Sciatic nerve (tissue), 2 donors: ENCODE results near the gene RECK. TPM values are rescaled to one million over a fixed set of nuclear protein-coding genes. Genes with fewer than 3 reads are reported as not detected.
"Not testable (repeated sequence)": the region's sequence is repeated elsewhere in the genome, so short reads cannot be mapped to it uniquely, and the experiment has no call there.

Source experiments
- ATAC-seq: fragments of 200-7000 bp; cut with Tn5 transposase; one replicate; pipeline ENCODE4 v1.9.1; 2020; ENCODE audit warnings: mild to moderate bottlenecking, moderate library complexity
- DNase-seq: peaks from one replicate; pipeline ENCODE4 v3.0.0-alpha.2; 2020; ENCODE audit warnings: low spot score
- intact Hi-C: fragments of 100-400 bp; cut with DNase I; formaldehyde crosslinking; loops from one replicate; pipeline ENCODE4 v1.14.2; 2022
- total RNA-seq: library from RNA; stranded (reverse); fragmentation: NEBNext Ultra II Directional; extraction: Animal tissue kit (Norgen Biotek cat#: 25700); gene quantifications from one replicate; pipeline ENCODE4 v1.2.1, GENCODE V29; 2021
- donor health status: DM: no; HTN: no; CAD: no.
- donor health status: DM: no; HTN: no; CAD: no.

The RECK gene
- total RNA-seq, 1 donor from 2014 or later = 24.0 TPM

DNA sequence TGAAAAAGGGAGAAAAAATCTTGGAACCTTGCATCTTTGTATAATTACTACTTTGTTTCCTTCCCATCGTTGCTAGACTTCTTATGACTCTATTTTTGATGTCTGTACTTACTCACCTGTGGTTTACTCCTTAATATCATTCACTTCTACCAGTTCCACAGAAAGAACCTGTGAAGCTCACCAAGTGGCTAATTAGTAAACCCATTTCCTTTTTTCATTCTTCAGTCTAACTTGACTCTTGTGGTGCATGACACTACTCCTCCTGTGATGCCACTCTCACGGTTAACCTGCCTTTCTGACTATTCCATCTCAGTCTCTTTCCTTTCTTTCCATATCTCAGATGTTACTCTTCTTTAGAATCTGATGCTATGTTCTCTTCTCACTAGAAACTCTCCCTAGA lies 14.6 kb downstream of the RECK start:
- DNase-seq (no peak), ATAC-seq (no peak)
- intact Hi-C loops = no loop called here

DNA sequence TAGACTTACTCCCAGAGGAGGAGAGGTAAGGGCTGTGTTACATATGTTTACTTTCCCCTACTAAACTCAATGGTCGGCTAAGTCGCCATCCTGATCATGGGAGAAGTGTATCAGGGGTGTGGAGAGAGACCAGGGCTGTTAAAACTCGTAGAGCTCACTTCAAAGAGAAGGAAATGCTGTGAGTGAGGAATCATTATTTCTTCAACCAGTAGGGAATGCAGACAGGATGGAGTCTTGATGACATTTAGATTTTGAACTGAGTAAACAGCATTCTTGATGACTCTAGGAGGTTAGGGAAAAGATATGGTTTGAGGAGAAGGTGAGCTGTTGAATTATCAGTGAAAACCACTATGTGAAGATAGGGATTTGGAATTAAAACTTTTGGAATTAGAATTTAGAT lies 17.3 kb downstream of the RECK start:
- DNase-seq = no peak
- intact Hi-C loops = no loop called here
- no peak for ATAC-seq

GRCh38 chr9:36056896-36057295 lies 20.2 kb downstream of the RECK start:
- ATAC-seq (no peak), DNase-seq (no peak)
- intact Hi-C loops = no loop called here

- intact Hi-C loops = no loop called here
- DNase-seq = no peak
- no peak for ATAC-seq
Measured at GRCh38 chr9:36063804-36064447, 27.2 kb downstream of the RECK start.

DNA sequence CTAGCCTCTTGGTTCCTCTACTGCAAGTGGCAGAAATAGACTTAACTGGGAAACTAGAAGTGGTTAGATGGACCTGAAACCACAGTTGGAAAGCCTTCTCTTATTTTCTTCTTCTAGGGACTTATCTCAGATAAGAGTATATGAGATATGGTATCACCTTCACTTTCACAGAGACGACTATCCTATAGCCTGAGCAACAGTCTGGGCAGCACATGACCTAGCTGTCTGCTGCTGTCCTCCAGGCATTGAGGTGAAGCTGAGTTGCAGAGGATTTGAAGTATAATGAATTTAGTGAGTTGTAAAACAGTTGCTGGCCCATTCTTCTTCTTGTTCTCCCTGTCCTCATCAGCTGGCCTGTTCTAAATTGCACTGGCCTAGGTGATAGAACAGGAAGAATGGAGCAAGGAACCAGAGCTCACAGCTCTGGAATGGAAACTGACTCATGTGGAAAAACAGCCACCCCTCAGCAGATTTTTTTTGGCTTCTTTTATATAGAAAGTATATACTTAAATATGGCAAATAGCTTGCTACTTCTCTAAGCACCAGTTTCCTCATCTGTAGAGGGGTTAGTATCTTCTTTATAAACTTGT lies 27.8 kb downstream of the RECK start:
- ATAC-seq = no peak
- intact Hi-C loops = no loop called here
- no peak for DNase-seq

DNA sequence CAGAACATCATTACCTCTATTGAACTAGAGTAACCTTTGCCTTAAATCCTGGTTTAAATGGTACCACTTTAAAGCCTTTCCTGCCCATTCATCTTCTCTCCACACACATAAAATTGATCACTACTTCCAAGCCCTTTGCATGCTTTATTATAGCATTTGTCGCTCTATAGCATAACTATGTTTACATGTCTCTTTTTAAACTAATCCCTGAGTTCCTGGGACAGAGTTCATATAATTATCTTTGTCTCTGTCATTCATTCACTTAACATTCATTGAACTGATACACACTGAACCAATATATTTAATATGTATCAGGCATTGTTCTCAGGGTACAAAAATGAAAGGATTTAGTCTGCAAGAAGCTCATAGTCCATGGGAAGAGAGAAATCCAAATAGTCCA lies 37.3 kb downstream of the RECK start:
- ATAC-seq (no peak), DNase-seq (no peak)
- intact Hi-C loops = no loop called here

- ATAC-seq (peak; percentile 97), DNase-seq (peak; percentile 91)
- intact Hi-C loops = no loop called here
Measured at GRCh38 chr9:36074870-36075532, 38.3 kb downstream of the RECK start.

GRCh38 chr9:36078051-36078450 lies 41.3 kb downstream of the RECK start:
- no peak for ATAC-seq
- intact Hi-C loops = no loop called here
- DNase-seq = no peak

DNA sequence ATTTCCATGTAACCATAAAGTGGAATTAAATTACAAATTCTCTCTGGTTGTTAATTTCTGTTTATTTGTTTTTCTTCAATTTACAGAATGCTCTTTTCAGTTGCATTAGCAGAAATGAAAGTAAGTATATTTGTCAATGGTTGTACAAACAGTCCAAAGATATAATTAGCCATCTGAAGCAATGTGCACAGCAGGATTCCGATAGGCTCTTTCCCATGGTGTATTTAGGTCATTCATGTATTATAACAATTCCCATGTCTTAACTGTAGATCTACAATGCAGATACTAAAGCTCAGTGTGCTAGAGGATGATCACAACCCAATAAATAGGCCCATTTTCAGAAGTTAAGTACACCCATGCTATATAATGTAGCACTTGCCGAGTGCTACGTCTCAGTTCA lies 43.8 kb downstream of the RECK start:
- ATAC-seq (no peak), DNase-seq (no peak)
- intact Hi-C loops = no loop called here

DNA sequence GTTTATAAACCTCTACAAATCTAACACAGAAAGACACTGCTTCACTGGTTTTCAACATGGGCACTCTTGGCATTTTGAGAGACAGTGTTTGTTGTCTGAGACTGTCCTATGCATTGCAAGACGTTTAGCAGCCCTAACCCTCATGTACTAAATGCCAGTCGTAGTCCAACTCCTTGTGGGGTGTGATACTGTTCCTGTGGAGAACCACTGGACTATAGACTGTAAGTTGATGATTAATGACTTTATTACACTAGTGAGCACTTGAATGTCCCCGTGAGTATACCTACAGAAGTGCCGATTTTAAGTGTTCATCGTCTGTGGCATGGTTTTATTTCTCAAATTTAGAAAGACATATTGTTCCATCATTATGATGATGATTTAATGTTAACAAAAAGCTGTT lies 46.2 kb downstream of the RECK start:
- intact Hi-C loops = no loop called here
- DNase-seq = no peak
- no peak for ATAC-seq

GRCh38 chr9:36086442-36086841 lies 49.7 kb downstream of the RECK start:
- DNase-seq (no peak), ATAC-seq (no peak)
- intact Hi-C loops = no loop called here

DNA sequence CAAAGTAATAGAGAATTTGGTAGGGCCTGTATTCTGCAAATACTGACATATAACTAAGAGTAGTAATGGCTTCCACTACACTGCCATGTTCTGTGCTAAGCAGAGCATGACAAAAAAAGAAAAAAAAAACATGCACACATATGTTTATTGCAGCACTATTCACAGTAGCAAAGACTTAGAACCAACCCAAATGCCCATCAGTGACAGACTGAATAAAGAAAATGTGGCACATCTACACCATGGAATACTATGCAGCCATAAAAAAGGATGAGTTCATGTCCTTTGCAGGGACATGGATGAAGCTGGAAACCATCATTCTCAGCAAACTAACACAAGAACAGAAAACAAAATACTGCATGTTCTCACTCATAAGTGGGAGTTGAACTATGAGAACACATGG lies 50.3 kb downstream of the RECK start:
- DNase-seq, intact Hi-C loops, ATAC-seq: not testable (repeated sequence)

GRCh38 chr9:36088020-36088419 lies 51.3 kb downstream of the RECK start:
- DNase-seq (no peak), ATAC-seq (no peak)
- intact Hi-C loops = no loop called here

GRCh38 chr9:36091026-36091953 lies 54.6 kb downstream of the RECK start:
- ATAC-seq (peak; percentile 32), DNase-seq (no peak)
- intact Hi-C loops = no loop called here

DNA sequence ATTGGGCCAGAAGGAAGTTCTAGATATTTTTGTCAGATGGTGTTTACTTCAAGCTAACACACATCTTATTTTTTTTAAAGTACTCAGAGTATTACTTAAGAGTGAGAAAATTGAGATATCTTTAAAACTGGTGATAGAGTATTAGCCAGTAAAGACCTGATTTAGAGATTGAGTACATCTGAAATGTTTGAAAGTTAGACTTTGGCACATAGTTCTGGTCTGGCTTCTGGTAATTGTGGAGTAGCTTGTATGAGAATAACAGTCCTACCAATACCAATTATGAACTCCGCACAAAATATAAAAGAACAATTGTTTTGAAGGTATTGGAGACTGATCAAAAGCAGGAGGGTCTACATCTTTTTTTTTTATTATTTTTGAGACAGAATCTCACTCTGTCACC lies 55.3 kb downstream of the RECK start:
- ATAC-seq (no peak), DNase-seq (no peak)
- intact Hi-C loops = no loop called here

DNA sequence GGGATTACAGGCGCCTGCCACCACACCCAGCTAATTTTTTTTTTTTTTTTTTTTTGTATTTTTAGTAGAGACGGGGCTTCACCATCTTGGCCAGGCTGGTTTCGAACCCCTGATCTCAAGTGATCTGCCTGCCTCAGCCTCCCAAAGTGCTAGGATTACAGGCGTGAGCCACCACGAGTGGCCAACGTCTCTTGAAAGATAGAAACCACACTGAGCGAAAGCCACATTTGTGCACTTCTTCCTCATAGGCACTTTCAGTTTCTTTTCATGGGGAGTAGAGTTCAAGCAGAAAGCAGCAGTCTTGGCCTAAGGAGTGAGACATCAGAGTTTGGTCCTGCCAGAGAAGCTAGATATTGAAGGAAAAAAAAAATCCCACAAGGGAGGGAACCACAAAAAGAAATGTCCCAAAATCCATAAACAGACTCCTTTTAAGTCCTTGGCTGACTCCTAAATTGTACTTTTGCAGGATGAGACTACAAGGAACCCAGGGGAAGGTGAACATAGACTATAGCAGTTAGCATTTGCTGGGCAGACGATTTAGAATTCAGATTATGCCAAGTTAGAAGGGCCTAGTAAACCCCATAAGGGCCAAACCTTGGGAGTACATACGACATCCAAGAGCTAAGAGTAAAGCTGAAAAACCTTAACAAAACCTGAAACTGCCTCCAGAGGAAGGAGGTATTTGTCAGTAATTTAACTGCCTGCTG lies 55.9 kb downstream of the RECK start:
- intact Hi-C loops = no loop called here
- DNase-seq (no peak), ATAC-seq (peak; percentile 75)

GRCh38 chr9:36093384-36093783 lies 56.7 kb downstream of the RECK start:
- ATAC-seq (peak; percentile 71), DNase-seq (no peak)
- intact Hi-C loops = no loop called here

DNA sequence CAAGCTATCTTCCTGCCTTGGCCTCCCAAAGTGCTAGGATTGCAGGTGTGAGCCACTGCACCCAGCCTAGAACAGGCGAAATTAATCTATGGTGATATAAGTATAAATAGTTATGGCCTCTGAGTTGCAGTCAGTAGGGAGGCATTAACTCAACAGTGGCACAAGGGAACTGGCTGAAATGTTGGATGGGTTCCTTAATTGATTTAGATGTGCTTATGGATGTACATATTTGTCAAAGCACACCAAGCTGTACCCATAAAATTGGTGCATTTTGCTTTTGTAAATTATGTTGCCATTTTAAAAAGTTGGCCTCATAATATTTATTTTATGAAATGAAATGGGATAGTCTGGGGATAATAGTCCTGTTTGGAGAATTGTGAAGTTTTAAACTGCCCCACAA lies 63.0 kb downstream of the RECK start:
- intact Hi-C loops = no loop called here
- ATAC-seq (no peak), DNase-seq (no peak)

DNA sequence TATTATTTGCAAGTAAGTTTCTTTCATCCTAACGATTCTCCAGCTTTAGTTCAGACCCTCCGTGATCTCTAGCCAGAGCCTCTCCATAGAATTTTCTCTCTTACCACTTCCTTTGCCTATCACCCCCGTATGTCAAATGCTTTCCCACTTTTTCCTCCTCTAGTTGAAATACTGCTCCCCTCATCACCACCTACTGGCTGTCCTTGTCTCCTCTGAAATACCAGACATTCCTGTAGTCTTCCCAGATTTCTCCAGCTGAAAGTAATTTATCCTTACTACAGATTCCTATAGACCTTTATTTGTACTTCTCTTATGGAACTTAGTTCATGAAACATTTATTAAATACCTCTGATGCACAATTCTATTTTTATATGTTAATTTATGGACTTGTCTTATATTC lies 63.8 kb downstream of the RECK start:
- intact Hi-C loops = no loop called here

More for the DNA sequence above, 63.8 kb downstream of the RECK start:
- DNase-seq (no peak), ATAC-seq (no peak)
